Endothelial cell of umbilical vein (primary cell): ENCODE data around the gene CAMP. TPM values are rescaled to one million over a fixed set of nuclear protein-coding genes. Genes with fewer than 3 reads are reported as not detected.

Source experiments
- BruUV-seq: library from RNA; stranded (reverse); fragments of 400-500 nt; replicated peaks from 2 replicates; lab custom pipeline; 2021; lab: Mats Ljungman, UMichigan
- CTCF ChIA-PET: fragments of 300-600, 350-600 bp; sonication (Branson Sonifier 250); formaldehyde crosslinking; loops from one replicate; lab custom pipeline; 2021; ENCODE audit warnings: antibody characterized with exemption, inconsistent platforms; lab: Charles Lee
- POLR2A ChIA-PET: fragments of 300-600, 350-600 bp; sonication (Branson Sonifier 250); formaldehyde crosslinking; loops from one replicate; lab custom pipeline; 2021; ENCODE audit warnings: antibody characterized with exemption, inconsistent platforms; lab: Charles Lee
- DNase-seq: peaks from one replicate; pipeline ENCODE4 v3.0.0-alpha.2; 2011; ENCODE audit warnings: low read depth, low spot score
- FAIRE-seq: peaks from 2 replicates; lab custom pipeline; 2011; peaks lifted over from hg19 to GRCh38; lab: Jason Lieb, UNC
- H2AFZ ChIP-seq: 2 replicates; pipeline ENCODE4 v1.6.0; 2012; ENCODE audit warnings: low read depth, low read length, control low read depth, inconsistent platforms
- H3K27ac ChIP-seq: 2 replicates; pipeline ENCODE4 v1.5.1; 2011; ENCODE audit warnings: low read depth, mild to moderate bottlenecking, control low read depth, low read length, moderate library complexity; ENCODE audit not compliant: insufficient read depth
- H3K27me3 ChIP-seq, 2 experiments: 2 replicates each; pipeline versions ENCODE4 v1.6.0 to v1.6.1; 2011; ENCODE audit warnings: low read length in 2 of 2, mixed read lengths in 1 of 2; ENCODE audit not compliant: control insufficient read depth in 2 of 2, insufficient read depth in 2 of 2
- H3K36me3 ChIP-seq, 2 experiments: 2 replicates in 1 of 2; 3 replicates in 1 of 2; pipeline ENCODE4 v1.5.1; 2011; ENCODE audit warnings: low read length in 2 of 2, mild to moderate bottlenecking in 1 of 2, moderate library complexity in 1 of 2; ENCODE audit not compliant: control insufficient read depth in 2 of 2, insufficient read depth in 2 of 2; ENCODE audit errors: extremely low read depth in 1 of 2
- H3K4me1 ChIP-seq: 3 replicates; pipeline ENCODE4 v1.5.1; 2011; ENCODE audit warnings: mild to moderate bottlenecking, low read length; ENCODE audit not compliant: control insufficient read depth, insufficient read depth; ENCODE audit errors: extremely low read depth
- H3K4me2 ChIP-seq: 2 replicates; pipeline ENCODE4 v1.6.1; 2011; ENCODE audit warnings: low read length, control low read depth, mixed read lengths; ENCODE audit not compliant: insufficient read depth
- H3K4me3 ChIP-seq, 3 experiments: fragments of 200-600 bp in 1 of 3; sonication (generic), shearing (Covaris generic) in 1 of 3; replicated peaks in 1 of 3; 2 replicates each; pipeline ENCODE4 v1.5.1; 2011 to 2016; ENCODE audit warnings: control low read depth in 3 of 3, low read length in 3 of 3, mild to moderate bottlenecking in 2 of 3, inconsistent platforms in 1 of 3, low read depth in 1 of 3, moderate library complexity in 1 of 3; ENCODE audit not compliant: insufficient read depth in 1 of 3
- H3K79me2 ChIP-seq: 2 replicates; pipeline ENCODE4 v1.6.0; 2012; ENCODE audit warnings: low read length, inconsistent platforms; ENCODE audit not compliant: control insufficient read depth, insufficient read depth
- H3K9ac ChIP-seq: replicated peaks from 2 replicates; pipeline ENCODE3; 2011; ENCODE audit warnings: low read length, control low read depth; ENCODE audit not compliant: insufficient read depth; ENCODE audit errors: extremely low read depth
- H3K9me1 ChIP-seq: replicated peaks from 3 replicates; pipeline ENCODE4 v1.6.0; 2011; ENCODE audit warnings: mild to moderate bottlenecking, low read length; ENCODE audit not compliant: control insufficient read depth, insufficient read depth; ENCODE audit errors: extremely low read depth
- H3K9me3 ChIP-seq: replicated peaks from 2 replicates; pipeline ENCODE4 v1.5.1; 2012; ENCODE audit warnings: low read length, inconsistent platforms; ENCODE audit not compliant: control insufficient read depth, insufficient read depth
- H4K20me1 ChIP-seq: replicated peaks from 2 replicates; pipeline ENCODE3; 2011; ENCODE audit warnings: mild to moderate bottlenecking, low read length; ENCODE audit not compliant: control insufficient read depth, insufficient read depth; ENCODE audit errors: extremely low read depth
- EZH2 ChIP-seq: IDR thresholded peaks from 2 replicates; pipeline ENCODE4 v1.6.1; 2012; ENCODE audit warnings: borderline replicate concordance, low read depth, mild to moderate bottlenecking, moderate library complexity, low read length, inconsistent platforms; ENCODE audit not compliant: severe bottlenecking
- FOS ChIP-seq: IDR thresholded peaks from 2 replicates; pipeline ENCODE4 v1.6.1; 2011; ENCODE audit warnings: mild to moderate bottlenecking, low read length, moderate library complexity, borderline replicate concordance; ENCODE audit not compliant: insufficient read depth
- GATA2 ChIP-seq: IDR thresholded peaks from 2 replicates; pipeline ENCODE4 v1.7.0; 2011; ENCODE audit warnings: low read depth, mild to moderate bottlenecking, moderate library complexity, mixed read lengths, low read length; ENCODE audit not compliant: insufficient read length, insufficient read depth
- JUN ChIP-seq: IDR thresholded peaks from 2 replicates; pipeline ENCODE4 v1.6.1; 2011; ENCODE audit warnings: borderline replicate concordance, low read depth; ENCODE audit not compliant: insufficient read length, insufficient read depth
- MYC ChIP-seq: IDR thresholded peaks from one replicate; pipeline ENCODE4 v1.6.1; 2011; ENCODE audit warnings: mild to moderate bottlenecking, low read depth, low read length
- POLR2A ChIP-seq: IDR thresholded peaks from 2 replicates; pipeline ENCODE4 v1.6.1; 2012; ENCODE audit warnings: low read depth, mild to moderate bottlenecking, control low read depth, low read length
- POLR2AphosphoS5 ChIP-seq: IDR thresholded peaks from 2 replicates; pipeline ENCODE4 v1.6.1; 2012; ENCODE audit warnings: low read depth, mild to moderate bottlenecking, control low read depth, low read length, moderate library complexity; ENCODE audit not compliant: insufficient read depth
- dilution Hi-C: fragments of 300-500 bp; cut with MboI; formaldehyde crosslinking; loops from one replicate; pipeline ENCODE4 v1.15.0; 2019; ENCODE audit warnings: low sequenced_read_pairs; ENCODE audit not compliant: extremely low pct_ligation_motif_present
- intact Hi-C: fragments of 100-400 bp; cut with micrococcal nuclease; formaldehyde crosslinking; loops from one replicate; pipeline ENCODE4 v1.10.0; 2022
- polyA plus RNA-seq, 4 experiments: library from polyadenylated mRNA; depleted of rRNA in 3 of 4; stranded (reverse) in 3 of 4; unstranded in 1 of 4; fragments of >200 nt; gene quantifications; 2 replicates each; pipeline versions ENCODE4 v1.2.1 to v1.2.3, GENCODE V29; 2011 to 2012; ENCODE audit warnings: missing spikeins in 1 of 4
- total RNA-seq: library from RNA; stranded (reverse); gene quantifications from 2 replicates; pipeline ENCODE4 v1.2.3, GENCODE V29; 2021
- TF ChIP-seq, protein P1 (sequence below): IDR thresholded peaks from 2 replicates; pipeline ENCODE4 v1.6.1; 2011; ENCODE audit not compliant: insufficient read depth, insufficient read length
- TF ChIP-seq, protein P2 (sequence below), 2 donors: IDR thresholded peaks; 1 replicate in 1 of 2; 2 replicates in 1 of 2; pipeline ENCODE4 v1.5.1; 2011; ENCODE audit warnings: low read length in 2 of 2, mild to moderate bottlenecking in 2 of 2, moderate library complexity in 2 of 2, control low read depth in 1 of 2, inconsistent platforms in 1 of 2, low read depth in 1 of 2; ENCODE audit not compliant: insufficient read depth in 1 of 2; ENCODE audit errors: extremely low read depth in 1 of 2

The CAMP gene
- total and polyA plus RNA-seq, 2 donors (not counting 3 experiments of a cell fraction or from before 2014, with no cell fraction given) = not detected

DNA sequence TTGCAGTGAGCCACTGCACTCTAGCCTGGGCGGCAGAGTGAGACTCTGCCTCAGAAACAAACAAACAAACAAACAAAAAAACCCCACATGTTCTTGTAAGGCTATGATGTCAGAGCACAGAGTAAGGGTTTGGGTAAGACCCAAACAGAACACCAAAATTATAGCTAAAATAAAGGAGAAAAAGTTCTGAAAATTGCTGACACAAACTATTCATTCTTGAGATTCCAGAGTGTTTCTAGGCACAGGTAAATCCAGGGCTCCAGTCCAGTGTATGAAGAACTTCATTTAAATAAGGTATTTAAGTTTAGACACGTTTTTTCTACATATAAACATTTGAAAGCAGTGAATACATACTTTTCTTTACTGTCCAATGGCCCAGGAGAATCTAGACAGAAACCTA lies 39.0 kb upstream of the CAMP start:
- H3K79me2 ChIP-seq = peaks cover 68% of the 10 kb centered on the region

More for the DNA sequence above, 39.0 kb upstream of the CAMP start:
- Histone ChIP-seq H3K27ac (no peak overlapping the region), H3K4me1 (peaks cover 5% of the 10 kb centered on the region), H3K27me3 (no peaks in the 10 kb centered on the region), H3K4me2 (no peak overlapping the region), H2AFZ (no peak overlapping the region), H4K20me1 (no peaks in the 10 kb centered on the region), H3K9me3 (no peaks in the 10 kb centered on the region), H3K4me3 (no peak overlapping the region), H3K9ac (no peak overlapping the region), H3K36me3 (peaks cover 18 to 31% of the 10 kb centered on the region in 2 experiments), H3K9me1 (no peaks in the 10 kb centered on the region)
- BruUV-seq = no TSS peak
- TF ChIP-seq POLR2A = no peak
- TF ChIP-seq FOS = no peak
- TF ChIP-seq, protein P1, sequence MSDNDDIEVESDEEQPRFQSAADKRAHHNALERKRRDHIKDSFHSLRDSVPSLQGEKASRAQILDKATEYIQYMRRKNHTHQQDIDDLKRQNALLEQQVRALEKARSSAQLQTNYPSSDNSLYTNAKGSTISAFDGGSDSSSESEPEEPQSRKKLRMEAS = no peak
- TF ChIP-seq MYC = no peak
- TF ChIP-seq POLR2AphosphoS5 = no peak
- TF ChIP-seq GATA2 = no peak
- TF ChIP-seq, protein P2, sequence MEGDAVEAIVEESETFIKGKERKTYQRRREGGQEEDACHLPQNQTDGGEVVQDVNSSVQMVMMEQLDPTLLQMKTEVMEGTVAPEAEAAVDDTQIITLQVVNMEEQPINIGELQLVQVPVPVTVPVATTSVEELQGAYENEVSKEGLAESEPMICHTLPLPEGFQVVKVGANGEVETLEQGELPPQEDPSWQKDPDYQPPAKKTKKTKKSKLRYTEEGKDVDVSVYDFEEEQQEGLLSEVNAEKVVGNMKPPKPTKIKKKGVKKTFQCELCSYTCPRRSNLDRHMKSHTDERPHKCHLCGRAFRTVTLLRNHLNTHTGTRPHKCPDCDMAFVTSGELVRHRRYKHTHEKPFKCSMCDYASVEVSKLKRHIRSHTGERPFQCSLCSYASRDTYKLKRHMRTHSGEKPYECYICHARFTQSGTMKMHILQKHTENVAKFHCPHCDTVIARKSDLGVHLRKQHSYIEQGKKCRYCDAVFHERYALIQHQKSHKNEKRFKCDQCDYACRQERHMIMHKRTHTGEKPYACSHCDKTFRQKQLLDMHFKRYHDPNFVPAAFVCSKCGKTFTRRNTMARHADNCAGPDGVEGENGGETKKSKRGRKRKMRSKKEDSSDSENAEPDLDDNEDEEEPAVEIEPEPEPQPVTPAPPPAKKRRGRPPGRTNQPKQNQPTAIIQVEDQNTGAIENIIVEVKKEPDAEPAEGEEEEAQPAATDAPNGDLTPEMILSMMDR (IDR thresholded peaks at IDR 0.05; ENCODE audit: extremely low read depth in 1 of 2, insufficient read depth in 1 of 2, low read depth in 1 of 2, low read length in 2 of 2) = no peak
- TF ChIP-seq EZH2 = no peak
- no peak for TF ChIP-seq JUN
- ChIA-PET CTCF (interaction anchor here (1.1 to 1.8 kb wide), 2 partner anchors 27 to 252 kb away, joined by 3 to 8 read pairs; no protein-coding TSS in a partner anchor), POLR2A (no interaction called here)
- intact Hi-C loops (no loop called here), dilution Hi-C loops (no loop called here)
- DNase-seq (no peak), FAIRE-seq (no peak)
